Transverse colon (tissue), 4 donors: ENCODE data around the gene ALPI. TPM values are rescaled to one million over a fixed set of nuclear protein-coding genes. Genes with fewer than 3 reads are reported as not detected.

Experiments
- DNase-seq: peaks from one replicate; pipeline ENCODE4 v3.0.0-alpha.2; 2019
- H3K27ac ChIP-seq, 4 donors: fragments of 200-600 bp; sonication (generic); 2 replicates each; pipeline ENCODE4 v1.5.1; 2016 to 2018; ENCODE audit warnings: inconsistent platforms in 4 of 4
- H3K27me3 ChIP-seq: fragments of 200-600 bp; sonication (generic); 2 replicates; pipeline ENCODE4 v1.5.1; 2017; ENCODE audit warnings: inconsistent platforms
- H3K36me3 ChIP-seq, 4 donors: fragments of 200-600 bp; sonication (generic); 2 replicates each; pipeline ENCODE4 v1.5.1; 2017 to 2019; ENCODE audit warnings: inconsistent platforms in 4 of 4
- H3K4me1 ChIP-seq, 4 donors: fragments of 200-600 bp; sonication (generic); 2 replicates each; pipeline ENCODE4 v1.5.1; 2017 to 2020; ENCODE audit warnings: inconsistent platforms in 4 of 4
- H3K4me3 ChIP-seq, 4 donors: fragments of 200-600 bp; sonication (generic); 1 replicate in 1 of 4; 2 replicates in 3 of 4; pipeline versions ENCODE4 v1.5.1 to v1.6.1; 2017 to 2019; ENCODE audit warnings: inconsistent platforms in 4 of 4
- H3K9me3 ChIP-seq, 2 donors: fragments of 200-600 bp; sonication (generic); 2 replicates each; pipeline ENCODE4 v1.5.1; 2017 to 2019; ENCODE audit warnings: inconsistent platforms in 2 of 2
- EP300 ChIP-seq: sonication (generic); formaldehyde crosslinking; IDR thresholded peaks from one replicate; pipeline ENCODE4 v1.6.1; 2017; ENCODE audit warnings: antibody characterized with exemption, low read depth
- POLR2A ChIP-seq: fragments of 450-650 bp; IDR thresholded peaks from one replicate; pipeline ENCODE4 v1.6.1; 2016; ENCODE audit warnings: antibody characterized with exemption, mild to moderate bottlenecking, moderate library complexity
- POLR2AphosphoS5 ChIP-seq, 3 donors: sonication (generic); formaldehyde crosslinking; IDR thresholded peaks; one replicate each; pipeline ENCODE4 v1.6.1; 2016; ENCODE audit warnings: antibody characterized with exemption in 3 of 3
- WGBS, 2 donors: methylation state at CpG; one replicate each; pipeline ENCODE4 v1.1.5; 2018; ENCODE audit warnings: low coverage in 1 of 2; 5-methylcytosine and 5-hydroxymethylcytosine counted together
- in situ Hi-C, 4 donors: fragments of 200-750 bp; cut with MboI; loops; one replicate each; pipeline versions ENCODE4 v1.15.0 to v1.15.1; 2017; ENCODE audit warnings: low sequenced_read_pairs in 3 of 4, low pct_ligation_motif_present in 1 of 4, low pct_unique_long_range_greater_than_20kb in 1 of 4
- intact Hi-C: fragments of 100-400 bp; cut with DNase I; formaldehyde crosslinking; loops from one replicate; pipeline ENCODE4 v1.15.1; 2023; ENCODE audit warnings: low total_unique reads
- total RNA-seq, 4 donors: library from RNA; depleted of rRNA; stranded (reverse); fragments of >200 nt; gene quantifications; one replicate each; pipeline ENCODE4 v1.1.0, GENCODE V29; 2016
- TF ChIP-seq, protein P1 (sequence below), 5 experiments: fragments of 200-600 bp in 3 of 5; fragments of 450-650 bp in 2 of 5; sonication (generic) in 3 of 5; IDR thresholded peaks; 1 replicate in 2 of 5; 2 replicates in 3 of 5; pipeline ENCODE4 v1.5.1; 2016 to 2017; ENCODE audit warnings: antibody characterized with exemption in 5 of 5, inconsistent platforms in 3 of 5, mild to moderate bottlenecking in 2 of 5, moderate library complexity in 1 of 5

ALPI gene
- total RNA-seq, 4 donors from 2014 or later = 4.2 to 50.9 (median 25.9) TPM

DNA sequence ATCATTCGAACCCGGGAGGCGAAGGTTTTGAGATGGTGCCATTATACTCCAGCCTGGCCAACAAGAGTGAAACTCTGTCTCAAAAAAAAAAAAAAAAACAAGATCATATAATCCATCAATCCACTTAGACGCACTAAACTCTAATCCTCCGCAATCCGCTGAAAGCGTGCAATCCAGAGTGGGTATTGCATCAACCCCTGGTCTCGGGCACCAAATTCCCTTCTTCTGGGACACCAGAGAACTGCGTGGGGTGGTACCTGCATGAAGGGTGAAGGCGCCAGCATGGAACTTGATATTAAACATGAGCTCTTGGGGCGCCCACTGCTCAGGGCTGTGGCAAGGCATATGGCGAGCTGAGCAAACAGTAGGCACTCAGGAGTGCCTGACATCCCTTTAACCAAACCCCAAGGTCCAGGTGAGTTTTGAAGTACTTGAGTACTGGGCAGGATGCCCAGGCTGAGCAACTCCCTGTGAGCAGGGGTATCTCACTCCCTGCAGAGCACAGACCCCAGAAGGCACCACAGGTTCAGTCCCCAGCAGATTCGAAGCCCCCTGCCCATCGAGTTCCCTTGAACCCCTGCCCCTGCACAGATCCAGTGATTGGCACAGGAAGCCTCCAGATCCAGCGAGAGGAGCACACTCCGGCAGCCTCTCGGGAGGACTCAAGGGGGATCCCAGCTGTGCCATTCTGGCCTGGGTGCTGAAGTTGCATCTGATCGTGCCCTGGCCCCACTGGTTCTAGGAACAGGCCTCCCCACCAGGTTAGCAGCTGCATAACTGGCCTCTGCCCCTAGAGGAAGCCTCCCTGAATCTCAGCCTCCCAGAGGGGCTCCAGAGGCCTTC is 8.0 kb downstream of the ALPI start:
- Histone ChIP-seq H3K36me3 (no peaks in the 10 kb centered on the region), H3K4me3 (no peak overlapping the region), H3K9me3 (no peaks in the 10 kb centered on the region), H3K27ac (no peak overlapping the region), H3K4me1 (no peaks in the 10 kb centered on the region), H3K27me3 (peaks cover 15% of the 10 kb centered on the region)
- DNase-seq = no peak
- in situ Hi-C loops = no loop called here
- TF ChIP-seq POLR2A (no peak), EP300 (no peak), POLR2AphosphoS5 (IDR thresholded peaks at IDR 0.05) (no peak)
- TF ChIP-seq, protein P1, sequence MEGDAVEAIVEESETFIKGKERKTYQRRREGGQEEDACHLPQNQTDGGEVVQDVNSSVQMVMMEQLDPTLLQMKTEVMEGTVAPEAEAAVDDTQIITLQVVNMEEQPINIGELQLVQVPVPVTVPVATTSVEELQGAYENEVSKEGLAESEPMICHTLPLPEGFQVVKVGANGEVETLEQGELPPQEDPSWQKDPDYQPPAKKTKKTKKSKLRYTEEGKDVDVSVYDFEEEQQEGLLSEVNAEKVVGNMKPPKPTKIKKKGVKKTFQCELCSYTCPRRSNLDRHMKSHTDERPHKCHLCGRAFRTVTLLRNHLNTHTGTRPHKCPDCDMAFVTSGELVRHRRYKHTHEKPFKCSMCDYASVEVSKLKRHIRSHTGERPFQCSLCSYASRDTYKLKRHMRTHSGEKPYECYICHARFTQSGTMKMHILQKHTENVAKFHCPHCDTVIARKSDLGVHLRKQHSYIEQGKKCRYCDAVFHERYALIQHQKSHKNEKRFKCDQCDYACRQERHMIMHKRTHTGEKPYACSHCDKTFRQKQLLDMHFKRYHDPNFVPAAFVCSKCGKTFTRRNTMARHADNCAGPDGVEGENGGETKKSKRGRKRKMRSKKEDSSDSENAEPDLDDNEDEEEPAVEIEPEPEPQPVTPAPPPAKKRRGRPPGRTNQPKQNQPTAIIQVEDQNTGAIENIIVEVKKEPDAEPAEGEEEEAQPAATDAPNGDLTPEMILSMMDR (IDR thresholded peaks at IDR 0.05) = no peak
- 79 to 84% methylated on average over 5 to 18 of the region's 18 CpGs for WGBS, 2 donors
- intact Hi-C loops = no loop called here

DNA sequence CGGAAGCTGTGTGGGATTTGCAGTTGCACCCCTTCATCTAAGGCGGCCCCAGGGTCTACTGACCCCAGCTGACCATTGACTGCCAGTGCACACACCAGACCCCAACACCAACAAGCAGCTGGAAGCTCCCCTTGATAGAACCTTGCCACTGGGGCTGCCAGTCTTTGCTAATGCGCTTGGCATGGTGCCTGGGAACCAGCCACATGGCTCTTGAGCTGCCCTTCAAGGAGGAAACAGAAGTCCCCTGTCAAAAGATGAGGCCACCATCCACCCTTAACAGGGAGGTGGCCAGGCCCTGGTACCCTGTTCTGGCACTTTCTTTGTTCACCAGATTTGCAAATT is 8.6 kb downstream of the ALPI start:
- Histone ChIP-seq H3K36me3 (no peaks in the 10 kb centered on the region), H3K27ac (no peak overlapping the region), H3K9me3 (no peaks in the 10 kb centered on the region), H3K4me3 (no peak overlapping the region), H3K4me1 (no peaks in the 10 kb centered on the region), H3K27me3 (peaks cover 15% of the 10 kb centered on the region)
- intact Hi-C loops (no loop called here), in situ Hi-C loops (no loop called here)
- DNase-seq = no peak
- no peak for TF ChIP-seq EP300
- no peak for TF ChIP-seq POLR2A
- no peak for TF ChIP-seq POLR2AphosphoS5 (IDR thresholded peaks at IDR 0.05)
- TF ChIP-seq, protein P1 (IDR thresholded peaks at IDR 0.05) = no peak
- WGBS, 2 donors = 100% methylated on average over 3 of the region's 3 CpGs; no CpG with 5 or more reads in 1 of the 2 donors

DNA sequence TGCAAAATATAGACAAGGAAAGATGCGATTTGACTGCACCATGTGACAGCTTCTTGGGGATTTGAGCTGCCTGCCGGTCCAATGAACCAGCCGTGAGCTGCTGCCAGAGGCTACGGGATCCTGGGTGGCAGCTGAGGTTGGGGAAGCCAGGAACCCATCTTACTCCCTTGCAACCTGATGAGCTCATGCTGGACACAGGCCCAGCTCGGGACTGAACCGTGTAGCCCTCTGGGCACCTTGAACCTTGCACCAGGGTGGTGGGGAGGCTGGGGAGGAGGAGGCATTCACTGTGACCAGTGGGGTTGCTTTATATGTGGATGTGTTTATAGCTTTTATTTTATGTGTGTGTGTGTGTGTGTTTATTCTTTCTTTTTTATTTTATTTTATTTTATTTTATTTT is 9.1 kb downstream of the ALPI start:
- Histone ChIP-seq H3K27me3 (peaks cover 20% of the 10 kb centered on the region), H3K27ac (no peak overlapping the region), H3K36me3 (no peaks in the 10 kb centered on the region), H3K9me3 (no peaks in the 10 kb centered on the region), H3K4me3 (no peak overlapping the region), H3K4me1 (no peaks in the 10 kb centered on the region)
- intact Hi-C loops = no loop called here
- no peak for DNase-seq
- 85% methylated on average over 6 of the region's 6 CpGs; no CpG with 5 or more reads in 1 of the 2 donors for WGBS, 2 donors
- in situ Hi-C loops = no loop called here
- no peak for TF ChIP-seq EP300

DNA sequence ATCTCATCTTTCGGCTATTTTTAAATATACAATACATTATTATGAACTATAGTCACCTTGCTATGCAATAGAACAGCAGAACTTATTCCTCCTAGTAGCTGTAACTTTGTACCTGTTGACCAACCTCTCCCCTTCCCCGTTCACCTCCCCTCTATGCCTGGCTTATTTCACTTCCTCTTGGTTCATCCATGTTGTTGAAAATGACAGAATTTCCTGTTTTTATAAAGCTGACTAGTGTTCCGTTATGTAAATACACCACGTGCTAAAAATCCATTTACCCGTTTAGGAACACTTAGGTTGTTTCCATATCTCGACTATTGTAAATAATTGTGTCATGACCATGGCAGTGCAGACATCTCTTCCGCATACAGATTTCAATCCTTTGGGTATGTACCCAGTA is 10.3 kb downstream of the ALPI start:
- DNase-seq = no peak
- WGBS, 2 donors = 46 to 61% methylated on average over 7 of the region's 7 CpGs
- intact Hi-C loops = no loop called here

More for the DNA sequence above, 10.3 kb downstream of the ALPI start:
- Histone ChIP-seq H3K27ac (no peak overlapping the region), H3K9me3 (no peaks in the 10 kb centered on the region), H3K27me3 (peaks cover 29% of the 10 kb centered on the region), H3K4me3 (no peak overlapping the region), H3K36me3 (no peaks in the 10 kb centered on the region), H3K4me1 (no peaks in the 10 kb centered on the region)
- TF ChIP-seq POLR2AphosphoS5 (IDR thresholded peaks at IDR 0.05) (no peak), EP300 (no peak), POLR2A (no peak)
- TF ChIP-seq, protein P1 (IDR thresholded peaks at IDR 0.05) = no peak
- in situ Hi-C loops = no loop called here
